ENCODE measurements around the gene ACTR1B.
"Not testable (repeated sequence)": the region's sequence is repeated elsewhere in the genome, so short reads cannot be mapped to it uniquely, and the experiment has no call there.

ACTR1B gene

GRCh38 chr2:97699765-97700444, 36.1 kb upstream of the ACTR1B start:
- H3K27ac ChIP-seq: no peak overlapping the region
- TF ChIP-seq CTCF (conservative IDR thresholded peaks at IDR 0.05): peak; percentile 77

GRCh38 chr2:97698530-97698929, 34.7 kb upstream of the ACTR1B start:
- no peak for TF ChIP-seq CTCF (conservative IDR thresholded peaks at IDR 0.05)
- no peak overlapping the region for H3K27ac ChIP-seq

- TF ChIP-seq CTCF (conservative IDR thresholded peaks at IDR 0.05): peak; percentile 92
These were observed 33.7 kb upstream of the ACTR1B start for GRCh38 chr2:97697252-97698235.

GRCh38 chr2:97695744-97696143, 31.9 kb upstream of the ACTR1B start:
- TF ChIP-seq CTCF (conservative IDR thresholded peaks at IDR 0.05): no peak
- H3K27ac ChIP-seq: no peak overlapping the region

More at GRCh38 chr2:97697252-97698235, 33.7 kb upstream of the ACTR1B start:
- no peak overlapping the region for H3K27ac ChIP-seq

GRCh38 chr2:97693476-97693875, 29.6 kb upstream of the ACTR1B start:
- TF ChIP-seq CTCF (conservative IDR thresholded peaks at IDR 0.05): no peak
- H3K27ac ChIP-seq: no peak overlapping the region

- H3K27ac ChIP-seq: no peak overlapping the region
- no peak for TF ChIP-seq CTCF (conservative IDR thresholded peaks at IDR 0.05)
These were observed 27.3 kb upstream of the ACTR1B start for GRCh38 chr2:97691166-97691565.

GRCh38 chr2:97688062-97688827, 24.4 kb upstream of the ACTR1B start:
- H3K27ac ChIP-seq: no peak overlapping the region
- TF ChIP-seq CTCF (conservative IDR thresholded peaks at IDR 0.05): no peak

- H3K27ac ChIP-seq: not testable (repeated sequence)
These were observed 23.4 kb upstream of the ACTR1B start for GRCh38 chr2:97687235-97687634.
